Amygdala (tissue), 56 donors: ENCODE results near the gene KRTAP5-2.
"Not testable (repeated sequence)": the region's sequence is repeated elsewhere in the genome, so short reads cannot be mapped to it uniquely, and the experiment has no call there.

Experiments
- DNase-seq, 56 donors: peaks; one replicate each; lab custom pipeline; 2025; lab: John Stamatoyannopoulos, UW

KRTAP5-2 gene

GRCh38 chr11:1596576-1597121, 1.4 kb downstream of the KRTAP5-2 start:
- not testable (repeated sequence) for DNase-seq

- not testable (repeated sequence) for DNase-seq
Measured at GRCh38 chr11:1595994-1596575, 2.0 kb downstream of the KRTAP5-2 start.

- DNase-seq, result no peak
Measured at GRCh38 chr11:1592628-1593027, 5.5 kb downstream of the KRTAP5-2 start.

GRCh38 chr11:1589996-1590395, 8.1 kb downstream of the KRTAP5-2 start:
- DNase-seq, result no peak

- DNase-seq, result peak in 1 of 56 donors; percentile 21
Measured at GRCh38 chr11:1589191-1589963, 8.7 kb downstream of the KRTAP5-2 start.

GRCh38 chr11:1586699-1587098, 11.4 kb downstream of the KRTAP5-2 start:
- DNase-seq, result no peak

- DNase-seq, result not testable (repeated sequence)
Measured at GRCh38 chr11:1584661-1585370, 13.3 kb downstream of the KRTAP5-2 start, which contains the start of gene KRTAP5-1. Gene KRTAP5-1 (minus strand): TSS chr11:1585283. CDS start chr11:1585249, 34 bp downstream.

- not testable (repeated sequence) for DNase-seq
Measured at GRCh38 chr11:1582909-1583308, 15.2 kb downstream of the KRTAP5-2 start.

GRCh38 chr11:1581976-1582375, 16.1 kb downstream of the KRTAP5-2 start:
- no peak for DNase-seq

- DNase-seq, result no peak
Measured at GRCh38 chr11:1576825-1577224, 21.3 kb downstream of the KRTAP5-2 start.

GRCh38 chr11:1575756-1576155, 22.3 kb downstream of the KRTAP5-2 start:
- not testable (repeated sequence) for DNase-seq

- no peak for DNase-seq
Measured at GRCh38 chr11:1574933-1575242, 23.2 kb downstream of the KRTAP5-2 start.

GRCh38 chr11:1574238-1574932, 23.7 kb downstream of the KRTAP5-2 start:
- peak in 22 of 56 donors; percentile 26 to 73 (median 51) for DNase-seq

GRCh38 chr11:1573903-1574237, 24.2 kb downstream of the KRTAP5-2 start:
- DNase-seq, result peak in 1 of 56 donors; percentile 69

- peak in 13 of 56 donors; percentile 36 to 62 (median 45) for DNase-seq
Measured at GRCh38 chr11:1573077-1573902, 24.8 kb downstream of the KRTAP5-2 start.

GRCh38 chr11:1572197-1573076, 25.7 kb downstream of the KRTAP5-2 start, which contains the start of gene DUSP8:
Gene DUSP8 (minus strand): TSS chr11:1572271. CDS start chr11:1565826, 6,445 bp downstream.
- peak in 52 of 56 donors; percentile 37 to 94 (median 82) for DNase-seq

GRCh38 chr11:1571760-1572196, 26.3 kb downstream of the KRTAP5-2 start:
- DNase-seq, result no peak
